ENCODE data around the gene ETV2. TPM values are rescaled to one million over a fixed set of nuclear protein-coding genes. Genes with fewer than 3 reads are reported as not detected.

Gene ETV2
- total RNA-seq, 1 donor from 2014 or later, result 1.1 TPM

DNA sequence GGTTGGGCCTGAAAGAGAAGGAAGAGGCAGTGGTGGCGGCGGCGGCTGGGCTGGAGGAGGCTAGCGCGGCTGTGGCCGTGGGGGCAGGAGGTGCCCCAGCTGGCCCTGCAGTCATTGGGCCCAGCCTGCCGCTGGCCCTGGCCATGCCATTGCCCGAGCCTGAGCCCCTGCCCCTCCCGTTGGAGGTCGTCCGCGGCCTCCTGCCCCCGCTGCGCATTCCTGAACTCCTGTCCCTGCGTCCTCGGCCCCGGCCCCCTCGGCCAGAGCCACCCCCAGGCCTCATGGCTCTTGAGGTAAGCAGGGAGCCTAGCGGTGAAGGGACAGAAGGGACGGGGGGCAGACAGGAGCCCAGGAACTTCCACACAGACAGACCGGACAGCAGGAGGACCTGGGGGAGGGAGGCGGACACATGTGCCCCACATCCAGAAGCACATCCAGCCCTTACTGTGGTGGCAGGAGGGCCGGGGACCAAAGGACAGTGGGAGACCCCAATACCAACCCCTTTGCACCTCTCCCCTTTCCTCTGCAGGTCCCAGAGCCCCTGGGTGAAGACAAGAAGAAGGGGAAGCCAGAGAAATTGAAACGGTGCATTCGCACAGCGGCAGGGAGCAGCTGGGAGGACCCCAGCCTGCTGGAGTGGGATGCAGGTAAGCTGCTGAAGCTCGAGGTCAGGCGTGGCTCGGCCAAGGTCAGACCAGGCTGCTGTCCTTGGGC, 7.7 kb upstream of the ETV2 start:
- Mint-ChIP-seq H3K4me3 (no peak overlapping the region), H3K9me3 (no peaks in the 10 kb centered on the region), H3K27me3 (peaks cover under 1% of the 10 kb centered on the region), H3K4me1 (ENCODE audit: unreplicated experiment) (peaks cover 2% of the 10 kb centered on the region), H3K36me3 (peaks cover 16% of the 10 kb centered on the region), H3K27ac (no peak overlapping the region)
- no peak for DNase-seq (ENCODE audit: extremely low spot score, unreplicated experiment)
- TF ChIP-seq, protein P1, sequence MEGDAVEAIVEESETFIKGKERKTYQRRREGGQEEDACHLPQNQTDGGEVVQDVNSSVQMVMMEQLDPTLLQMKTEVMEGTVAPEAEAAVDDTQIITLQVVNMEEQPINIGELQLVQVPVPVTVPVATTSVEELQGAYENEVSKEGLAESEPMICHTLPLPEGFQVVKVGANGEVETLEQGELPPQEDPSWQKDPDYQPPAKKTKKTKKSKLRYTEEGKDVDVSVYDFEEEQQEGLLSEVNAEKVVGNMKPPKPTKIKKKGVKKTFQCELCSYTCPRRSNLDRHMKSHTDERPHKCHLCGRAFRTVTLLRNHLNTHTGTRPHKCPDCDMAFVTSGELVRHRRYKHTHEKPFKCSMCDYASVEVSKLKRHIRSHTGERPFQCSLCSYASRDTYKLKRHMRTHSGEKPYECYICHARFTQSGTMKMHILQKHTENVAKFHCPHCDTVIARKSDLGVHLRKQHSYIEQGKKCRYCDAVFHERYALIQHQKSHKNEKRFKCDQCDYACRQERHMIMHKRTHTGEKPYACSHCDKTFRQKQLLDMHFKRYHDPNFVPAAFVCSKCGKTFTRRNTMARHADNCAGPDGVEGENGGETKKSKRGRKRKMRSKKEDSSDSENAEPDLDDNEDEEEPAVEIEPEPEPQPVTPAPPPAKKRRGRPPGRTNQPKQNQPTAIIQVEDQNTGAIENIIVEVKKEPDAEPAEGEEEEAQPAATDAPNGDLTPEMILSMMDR (conservative IDR thresholded peaks at IDR 0.05), result no peak

DNA sequence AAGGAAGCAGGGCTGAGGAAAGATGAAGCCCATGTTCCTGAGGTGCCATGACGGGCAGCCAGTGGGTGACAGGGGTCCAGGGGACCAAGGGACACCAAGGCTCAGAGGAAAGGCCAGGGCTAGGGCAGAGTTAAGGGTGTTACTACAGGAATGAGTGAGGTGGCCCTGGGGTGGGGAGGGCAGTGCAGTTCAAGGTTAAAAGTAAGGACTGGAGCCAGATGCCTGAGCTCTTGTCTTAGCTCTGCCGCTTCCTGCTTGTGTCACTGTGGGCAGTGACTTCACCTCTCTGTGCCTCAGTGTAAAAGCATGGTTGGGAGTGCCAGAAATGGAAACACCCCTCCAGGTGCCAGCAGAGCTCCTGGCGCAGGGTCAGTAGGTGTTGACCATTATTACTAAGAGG, 4.9 kb upstream of the ETV2 start:
- Mint-ChIP-seq H3K4me1 (ENCODE audit: unreplicated experiment) (peaks cover 4% of the 10 kb centered on the region), H3K4me3 (no peak overlapping the region), H3K36me3 (peaks cover 9% of the 10 kb centered on the region), H3K9me3 (no peaks in the 10 kb centered on the region), H3K27ac (no peak overlapping the region), H3K27me3 (peaks cover 2% of the 10 kb centered on the region)
- TF ChIP-seq, protein P1 (conservative IDR thresholded peaks at IDR 0.05), result no peak
- no peak for DNase-seq (ENCODE audit: extremely low spot score, unreplicated experiment)

DNA sequence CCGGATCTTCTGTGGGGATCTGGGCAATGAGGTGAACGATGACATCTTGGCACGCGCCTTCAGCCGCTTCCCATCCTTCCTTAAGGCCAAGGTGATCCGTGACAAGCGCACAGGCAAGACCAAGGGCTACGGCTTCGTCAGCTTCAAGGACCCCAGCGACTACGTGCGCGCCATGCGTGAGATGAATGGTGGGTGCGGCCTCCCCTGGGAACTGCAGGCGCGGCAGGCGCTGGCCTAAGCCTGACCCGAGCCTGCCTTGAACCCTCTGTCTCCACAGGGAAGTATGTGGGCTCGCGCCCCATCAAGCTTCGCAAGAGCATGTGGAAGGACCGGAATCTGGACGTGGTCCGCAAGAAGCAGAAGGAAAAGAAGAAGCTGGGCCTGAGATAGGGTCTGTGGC, 4.4 kb upstream of the ETV2 start:
- Mint-ChIP-seq H3K4me3 (no peak overlapping the region), H3K27ac (no peak overlapping the region), H3K27me3 (peaks cover 2% of the 10 kb centered on the region), H3K36me3 (peaks cover 4% of the 10 kb centered on the region), H3K4me1 (ENCODE audit: unreplicated experiment) (peaks cover 4% of the 10 kb centered on the region), H3K9me3 (no peaks in the 10 kb centered on the region)
- DNase-seq (ENCODE audit: extremely low spot score, unreplicated experiment), result no peak
- TF ChIP-seq, protein P1 (conservative IDR thresholded peaks at IDR 0.05), result no peak

DNA sequence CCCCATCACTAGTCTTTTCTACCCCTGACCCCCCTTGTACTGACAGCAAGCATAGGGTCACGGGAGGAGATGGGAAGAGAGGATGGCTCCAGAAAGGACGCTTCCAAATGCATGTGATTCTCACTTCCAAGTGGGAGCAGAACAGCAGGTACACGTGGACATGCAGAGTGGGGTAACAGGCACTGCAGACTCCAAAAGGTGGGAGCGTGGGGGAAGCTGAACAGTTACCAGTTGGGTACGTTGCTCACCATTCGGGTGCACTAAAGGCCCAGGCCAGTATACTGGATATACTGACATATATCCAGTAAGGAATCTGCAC, 2.3 kb upstream of the ETV2 start:
- TF ChIP-seq, protein P1 (conservative IDR thresholded peaks at IDR 0.05), result no peak
- no peak for DNase-seq (ENCODE audit: extremely low spot score, unreplicated experiment)
- no peaks in the 10 kb centered on the region for H3K9me3 Mint-ChIP-seq
- no peak overlapping the region for H3K27ac Mint-ChIP-seq
- H3K4me3 Mint-ChIP-seq, result no peak overlapping the region
- H3K4me1 Mint-ChIP-seq (ENCODE audit: unreplicated experiment), result peaks cover 4% of the 10 kb centered on the region
- H3K27me3 Mint-ChIP-seq, result peaks cover 2% of the 10 kb centered on the region
- no peaks in the 10 kb centered on the region for H3K36me3 Mint-ChIP-seq

DNA sequence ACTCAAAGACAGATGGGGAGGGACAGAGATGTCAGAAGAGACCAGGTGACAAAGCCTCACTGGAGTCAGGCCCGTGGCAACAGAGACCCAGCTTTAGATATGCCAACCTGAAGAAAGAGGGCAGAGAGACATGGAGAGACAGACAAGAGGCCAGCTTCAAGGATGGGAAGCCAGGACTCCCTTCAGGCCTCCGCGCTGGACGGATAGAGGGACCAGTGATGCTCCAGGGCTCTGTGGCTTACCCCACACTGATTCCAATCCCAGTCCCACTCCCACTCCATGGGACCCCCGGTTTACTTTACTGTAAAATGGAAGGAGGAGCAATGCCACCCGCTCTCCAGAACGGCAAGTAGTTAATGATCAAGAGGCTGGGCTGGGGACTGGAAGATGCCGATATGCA, 1.7 kb upstream of the ETV2 start:
- Mint-ChIP-seq H3K27me3 (peaks cover 2% of the 10 kb centered on the region), H3K36me3 (no peaks in the 10 kb centered on the region), H3K4me1 (ENCODE audit: unreplicated experiment) (peaks cover 6% of the 10 kb centered on the region), H3K9me3 (no peaks in the 10 kb centered on the region), H3K4me3 (peak overlapping the region; percentile 40), H3K27ac (no peak overlapping the region)
- TF ChIP-seq, protein P1 (conservative IDR thresholded peaks at IDR 0.05), result no peak
- no peak for DNase-seq (ENCODE audit: extremely low spot score, unreplicated experiment)
